HG03565 (cell line): ENCODE results near the gene RHOC.
"Not testable (repeated sequence)": the region's sequence is repeated elsewhere in the genome, so short reads cannot be mapped to it uniquely, and the experiment has no call there.

Experiments used
- ATAC-seq: cut with Tn5 transposase; IDR thresholded peaks from one replicate; pipeline ENCODE4 v1.9.1; 2021; ENCODE audit warnings: mild to moderate bottlenecking, moderate library complexity; ENCODE audit not compliant: unreplicated experiment

The RHOC gene

DNA sequence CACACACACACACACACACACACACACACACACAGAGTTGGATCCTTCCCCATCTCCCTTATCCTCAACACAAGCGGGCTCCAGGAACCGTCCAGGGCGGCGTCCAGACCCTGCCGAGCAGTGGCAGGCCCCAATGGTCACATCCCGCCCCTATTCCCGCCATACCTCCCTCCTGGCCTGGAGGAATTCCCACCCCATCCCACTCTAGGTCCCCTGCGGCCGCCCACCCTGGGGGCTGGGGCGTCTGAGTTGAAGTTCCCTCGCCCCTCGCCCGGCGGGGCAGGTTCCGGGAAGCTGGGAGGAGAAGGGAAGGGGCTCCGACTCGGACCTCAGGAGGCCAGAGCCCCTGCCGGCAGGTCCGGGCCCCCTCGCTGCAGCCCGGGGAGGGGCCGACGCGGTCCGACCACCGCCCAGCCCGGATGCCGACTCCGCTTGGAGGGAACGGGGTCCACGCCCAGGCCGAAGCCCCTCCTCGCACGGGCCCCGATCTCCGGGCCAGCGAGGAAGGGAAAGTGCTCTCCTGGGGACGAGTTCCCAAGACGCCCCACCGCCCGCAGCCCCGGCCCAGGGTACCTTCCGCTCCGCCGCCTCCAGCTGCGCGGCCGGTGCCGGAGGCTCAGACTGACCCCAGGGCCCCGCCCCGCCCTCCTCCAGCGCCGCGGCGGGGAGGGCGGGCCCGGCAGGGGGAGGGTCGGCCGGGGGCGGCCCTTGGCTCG is at the start of gene RHOC:
RHOC (minus strand) TSS at position 623 of the 716 bp plus-strand sequence. CDS start 3,328 bp downstream, outside the sequence.
- ATAC-seq, result peak; percentile 45

DNA sequence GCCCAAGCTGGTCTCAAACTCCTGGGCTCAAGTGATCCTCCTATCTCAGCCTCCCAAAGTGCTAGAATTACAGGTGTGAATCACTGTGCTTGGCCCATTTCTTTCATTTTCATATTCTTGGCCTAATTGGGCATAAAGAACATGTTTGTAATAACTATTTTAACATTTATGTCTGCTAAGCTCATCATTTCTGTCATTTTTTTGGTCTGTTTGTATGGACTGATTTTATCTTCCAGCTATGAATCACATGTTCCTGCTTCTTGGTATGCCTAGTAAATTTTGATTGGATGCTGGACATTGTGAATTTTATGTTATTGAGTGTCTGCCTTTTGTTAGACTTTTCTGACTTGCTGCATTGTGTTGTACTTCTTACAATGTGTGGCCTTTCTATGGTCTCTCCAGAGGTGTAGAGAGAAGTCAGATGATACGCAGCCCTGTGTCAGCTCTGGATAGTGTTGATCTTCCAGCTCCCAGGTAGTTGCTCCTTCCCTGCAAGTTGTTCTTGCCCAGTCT is 47.2 kb upstream of the RHOC start:
- ATAC-seq, result no peak

DNA sequence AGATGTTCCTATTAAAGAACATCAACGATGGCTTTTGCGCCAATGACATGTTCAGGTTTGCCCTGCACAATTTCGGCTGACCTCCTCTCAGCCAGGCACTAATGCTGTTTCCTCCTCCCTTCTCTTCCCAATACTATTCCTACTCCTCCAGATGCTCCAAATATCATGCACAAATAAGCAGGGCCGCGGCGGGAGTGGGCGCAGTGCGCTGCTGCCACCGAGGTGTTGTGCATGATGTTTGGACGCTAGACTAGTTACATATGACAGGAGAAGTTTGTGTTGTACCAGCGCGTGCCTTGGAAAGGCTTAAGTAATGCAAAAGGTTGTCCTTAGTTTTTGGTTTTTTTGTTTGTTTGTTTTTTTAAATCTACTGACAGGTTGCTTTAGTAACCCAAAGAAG is 41.5 kb upstream of the RHOC start:
- ATAC-seq, result no peak

GRCh38 chr1:112744009-112744578 is 37.2 kb upstream of the RHOC start:
- ATAC-seq, result no peak

GRCh38 chr1:112743174-112744008 is 36.5 kb upstream of the RHOC start:
- no peak for ATAC-seq

DNA sequence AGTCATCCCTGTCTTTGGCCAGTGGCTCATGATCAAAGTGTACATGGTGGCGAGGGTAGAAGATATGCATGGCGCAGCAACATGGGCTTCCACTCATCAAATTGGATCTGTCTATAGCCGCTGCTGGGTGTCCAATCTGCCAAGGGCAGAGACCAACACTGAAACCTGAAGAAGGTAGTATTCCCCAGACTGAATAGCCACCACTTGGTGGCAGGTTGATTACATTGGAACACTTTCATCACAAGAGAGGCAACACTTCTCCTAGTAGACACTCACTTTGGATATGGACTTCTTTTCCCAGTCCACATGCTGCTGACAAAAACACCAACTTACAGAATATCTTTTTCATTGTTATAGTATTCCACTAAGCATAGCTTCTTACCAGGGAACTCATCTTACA is 30.6 kb upstream of the RHOC start:
- no peak for ATAC-seq

DNA sequence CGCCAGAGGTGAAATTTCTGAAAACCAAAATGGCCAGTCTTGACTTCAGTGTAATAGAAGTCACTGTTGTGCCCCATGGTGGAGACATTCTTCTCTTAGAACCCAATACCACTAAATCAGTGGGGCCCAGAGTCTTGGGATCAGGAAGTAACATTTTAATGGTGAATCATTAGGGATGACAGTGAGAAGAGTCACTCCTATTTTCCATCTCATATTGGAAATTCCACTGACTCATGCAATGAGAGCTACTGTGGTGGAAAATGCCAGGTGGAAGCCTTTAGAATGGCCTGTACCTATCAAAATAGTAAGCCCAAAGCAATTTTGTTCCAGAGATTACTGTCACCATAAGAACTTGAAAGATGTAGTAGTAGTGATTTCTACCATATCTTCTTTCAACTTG is 28.8 kb upstream of the RHOC start:
- ATAC-seq, result no peak

GRCh38 chr1:112731451-112731850 is 24.5 kb upstream of the RHOC start:
- ATAC-seq, result no peak

GRCh38 chr1:112729909-112730308 is 23.0 kb upstream of the RHOC start:
- no peak for ATAC-seq

DNA sequence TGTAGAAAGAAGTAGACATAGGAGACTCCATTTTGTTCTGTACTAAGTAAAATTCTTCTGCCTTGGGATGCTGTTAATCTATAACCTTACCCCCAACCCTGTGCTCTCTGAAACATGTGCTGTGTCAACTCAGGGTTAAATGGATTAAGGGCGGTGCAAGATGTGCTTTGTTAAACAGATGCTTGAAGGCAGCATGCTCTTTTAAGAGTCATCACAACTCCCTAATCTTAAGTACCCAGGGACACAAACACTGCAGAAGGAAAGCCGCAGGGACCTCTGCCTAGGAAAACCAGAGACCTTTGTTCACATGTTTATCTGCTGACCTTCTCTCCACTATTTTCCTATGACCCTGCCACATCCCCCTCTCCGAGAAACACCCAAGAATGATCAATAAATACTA is 22.1 kb upstream of the RHOC start:
- ATAC-seq, result not testable (repeated sequence)

GRCh38 chr1:112728306-112728971 is 21.5 kb upstream of the RHOC start:
- ATAC-seq, result not testable (repeated sequence)

DNA sequence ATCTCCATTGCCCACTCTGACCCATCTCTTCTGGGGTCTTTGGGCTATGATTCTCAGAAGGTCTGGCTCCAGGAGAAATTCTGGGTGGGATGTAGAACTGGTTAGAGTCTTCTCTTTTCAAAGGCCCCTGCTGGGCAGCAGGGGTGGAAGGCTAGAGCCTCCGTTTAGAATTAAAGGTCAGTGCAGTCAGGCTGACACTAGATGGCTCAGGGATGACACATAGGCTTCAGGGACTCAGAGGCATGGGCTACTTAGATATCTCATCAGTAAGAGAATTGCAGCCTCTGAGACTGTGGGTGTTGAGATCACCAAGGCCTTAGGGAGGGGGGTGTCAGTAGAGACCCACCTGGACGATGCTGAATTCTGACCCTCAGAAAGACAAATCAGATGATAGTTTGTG is 20.8 kb upstream of the RHOC start:
- no peak for ATAC-seq

GRCh38 chr1:112724240-112724639 is 17.3 kb upstream of the RHOC start:
- not testable (repeated sequence) for ATAC-seq

- ATAC-seq, result no peak
Measured at GRCh38 chr1:112723511-112723839, 16.5 kb upstream of the RHOC start.

DNA sequence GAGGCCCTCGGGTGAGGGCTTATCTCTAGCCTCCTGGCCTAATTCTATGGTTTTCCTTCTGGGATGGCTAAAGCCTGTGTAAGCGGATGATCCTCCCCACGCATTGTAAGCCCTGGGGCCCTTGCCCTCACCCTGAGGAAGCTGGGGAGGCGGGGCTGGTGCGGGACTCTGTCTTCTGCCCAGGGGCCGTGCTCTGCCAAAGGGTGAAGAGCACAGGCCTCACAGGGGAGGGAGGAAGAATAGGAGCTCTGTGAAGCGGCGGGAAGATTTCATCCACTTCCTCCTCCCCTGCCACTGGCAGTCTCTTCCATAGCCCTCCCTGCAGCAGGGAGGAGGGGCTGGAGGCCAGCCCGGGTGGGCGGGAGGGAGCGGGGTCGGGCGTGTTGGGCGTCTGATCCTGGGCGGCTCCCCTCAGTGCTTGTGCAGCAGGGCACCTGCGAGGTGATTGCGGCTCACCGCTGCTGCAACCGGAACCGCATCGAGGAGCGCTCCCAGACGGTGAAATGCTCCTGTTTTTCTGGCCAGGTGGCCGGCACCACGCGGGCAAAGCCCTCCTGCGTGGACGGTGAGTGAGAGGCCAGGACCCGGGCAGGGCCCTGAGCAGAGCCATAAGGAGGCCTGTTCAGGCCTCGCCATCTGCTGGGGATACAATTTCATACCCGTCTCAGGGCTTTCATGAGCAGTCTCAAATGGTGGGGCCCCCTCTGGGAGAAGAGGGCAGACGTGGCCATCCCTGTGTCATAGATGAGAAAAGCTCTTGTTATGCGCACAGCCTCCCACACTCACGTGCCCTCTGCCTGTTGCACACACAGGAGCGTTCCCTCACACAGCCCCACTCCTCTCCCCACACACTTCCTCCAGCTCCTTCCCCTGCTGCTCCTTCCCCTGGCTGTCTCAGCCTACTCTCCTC is 15.9 kb upstream of the RHOC start:
- ATAC-seq, result no peak

- no peak for ATAC-seq
Measured at GRCh38 chr1:112721966-112722524, 15.1 kb upstream of the RHOC start.

DNA sequence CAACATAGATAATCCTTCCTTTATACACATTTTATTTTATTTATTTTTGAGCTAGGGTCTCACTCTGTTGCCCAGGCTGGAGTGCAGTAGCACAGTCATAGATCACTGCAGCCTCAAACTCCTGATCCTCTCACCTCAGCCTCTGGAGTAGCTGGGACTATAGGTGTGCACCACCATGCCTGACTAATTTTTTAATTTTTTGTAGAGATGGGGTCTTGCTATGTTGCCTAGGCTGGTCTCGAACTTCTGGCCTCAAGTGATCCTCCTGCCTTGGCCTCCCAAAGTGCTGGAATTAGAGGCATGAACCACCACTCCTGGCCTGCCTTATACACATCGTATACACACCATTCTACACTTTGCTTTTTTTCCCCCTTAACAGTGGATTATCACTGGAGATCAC is 14.4 kb upstream of the RHOC start:
- ATAC-seq, result not testable (repeated sequence)

GRCh38 chr1:112720800-112721199 is 13.9 kb upstream of the RHOC start:
- ATAC-seq, result no peak

- ATAC-seq, result no peak
Measured at GRCh38 chr1:112719706-112720105, 12.8 kb upstream of the RHOC start.
